Gastrocnemius medialis (tissue), 4 donors: ENCODE data around the gene TJAP1.

Experiments
- CTCF ChIP-seq, 5 experiments: fragments of 450-650 bp in 3 of 5; fragments of 200-600 bp in 2 of 5; sonication (generic) in 2 of 5; IDR thresholded peaks in 4 of 5; conservative IDR thresholded peaks in 1 of 5; 1 replicate in 4 of 5; 2 replicates in 1 of 5; pipeline ENCODE4 v1.5.1; 2016 to 2019; ENCODE audit warnings: antibody characterized with exemption in 5 of 5, mild to moderate bottlenecking in 3 of 5, moderate library complexity in 3 of 5
- POLR2A ChIP-seq, 2 donors: fragments of 450-650 bp; IDR thresholded peaks; one replicate each; pipeline ENCODE4 v1.6.1; 2017; ENCODE audit warnings: antibody characterized with exemption in 2 of 2, mild to moderate bottlenecking in 2 of 2, moderate library complexity in 2 of 2

GRCh38 chr6:43489277-43490072 is 12.1 kb downstream of the TJAP1 start:
- TF ChIP-seq POLR2A (IDR thresholded peaks at IDR 0.05) (no peak), CTCF (IDR thresholded peaks at IDR 0.05 in 4 of 5, conservative IDR thresholded peaks at IDR 0.05 in 1 of 5) (no peak)
